IPS-18c (cell line): ENCODE measurements around the gene ARL5A.

ENCODE experiments used
- H3K4me3 ChIP-seq: 2 replicates; pipeline ENCODE4 v1.7.0; 2013; ENCODE audit warnings: low read depth, mild to moderate bottlenecking, low read length, moderate library complexity; ENCODE audit not compliant: insufficient read depth
- H3K9me3 ChIP-seq: one replicate; pipeline ENCODE4 v1.6.1; 2013; ENCODE audit warnings: mild to moderate bottlenecking, low read length, moderate library complexity; ENCODE audit not compliant: control insufficient read depth, insufficient read depth

ARL5A gene

GRCh38 chr2:151844211-151844896 lies 16.1 kb upstream of the ARL5A start:
- Histone ChIP-seq H3K9me3 (no peaks in the 10 kb centered on the region), H3K4me3 (no peak overlapping the region)

- Histone ChIP-seq H3K9me3 (no peaks in the 10 kb centered on the region), H3K4me3 (no peak overlapping the region)
Observed at GRCh38 chr2:151843691-151844061, 15.5 kb upstream of the ARL5A start.

GRCh38 chr2:151842830-151843690 lies 14.8 kb upstream of the ARL5A start:
- Histone ChIP-seq H3K9me3 (no peaks in the 10 kb centered on the region), H3K4me3 (no peak overlapping the region)

GRCh38 chr2:151841047-151841424 lies 12.8 kb upstream of the ARL5A start:
- H3K9me3 ChIP-seq = no peaks in the 10 kb centered on the region
- no peak overlapping the region for H3K4me3 ChIP-seq

- Histone ChIP-seq H3K9me3 (no peaks in the 10 kb centered on the region), H3K4me3 (no peak overlapping the region)
Observed at GRCh38 chr2:151840216-151841046, 12.2 kb upstream of the ARL5A start.

- Histone ChIP-seq H3K4me3 (no peak overlapping the region), H3K9me3 (no peaks in the 10 kb centered on the region)
Observed at GRCh38 chr2:151837926-151838325, 9.7 kb upstream of the ARL5A start.

- Histone ChIP-seq H3K9me3 (no peaks in the 10 kb centered on the region), H3K4me3 (no peak overlapping the region)
Observed at GRCh38 chr2:151833984-151834383, 5.8 kb upstream of the ARL5A start.

- no peaks in the 10 kb centered on the region for H3K9me3 ChIP-seq
- no peak overlapping the region for H3K4me3 ChIP-seq
Observed at GRCh38 chr2:151830961-151831360, 2.7 kb upstream of the ARL5A start.

GRCh38 chr2:151828890-151829324 lies 686 bp upstream of the ARL5A start:
- no peaks in the 10 kb centered on the region for H3K9me3 ChIP-seq

GRCh38 chr2:151827564-151828142 lies 568 bp downstream of the ARL5A start:
- peak overlapping the region; percentile 86 for H3K4me3 ChIP-seq
- no peaks in the 10 kb centered on the region for H3K9me3 ChIP-seq

More at GRCh38 chr2:151828890-151829324, 686 bp upstream of the ARL5A start:
- peak overlapping the region; percentile 86 for H3K4me3 ChIP-seq

GRCh38 chr2:151826737-151827157 lies 1.5 kb downstream of the ARL5A start:
- Histone ChIP-seq H3K4me3 (peak overlapping the region; percentile 86), H3K9me3 (no peaks in the 10 kb centered on the region)

- no peak overlapping the region for H3K4me3 ChIP-seq
- H3K9me3 ChIP-seq = no peaks in the 10 kb centered on the region
Observed at GRCh38 chr2:151824886-151825285, 3.3 kb downstream of the ARL5A start.

- Histone ChIP-seq H3K9me3 (no peaks in the 10 kb centered on the region), H3K4me3 (no peak overlapping the region)
Observed at GRCh38 chr2:151823651-151824050, 4.6 kb downstream of the ARL5A start.

- H3K4me3 ChIP-seq = no peak overlapping the region
- H3K9me3 ChIP-seq = no peaks in the 10 kb centered on the region
Observed at GRCh38 chr2:151819920-151820319, 8.3 kb downstream of the ARL5A start.

GRCh38 chr2:151817929-151818328 lies 10.3 kb downstream of the ARL5A start:
- Histone ChIP-seq H3K9me3 (no peaks in the 10 kb centered on the region), H3K4me3 (no peak overlapping the region)

GRCh38 chr2:151816843-151817242 lies 11.4 kb downstream of the ARL5A start:
- Histone ChIP-seq H3K4me3 (no peak overlapping the region), H3K9me3 (no peaks in the 10 kb centered on the region)

- Histone ChIP-seq H3K4me3 (no peak overlapping the region), H3K9me3 (no peaks in the 10 kb centered on the region)
Observed at GRCh38 chr2:151815821-151816489, 12.3 kb downstream of the ARL5A start.
